HG03571 (cell line): ENCODE results near the gene CNDP1.
"Not testable (repeated sequence)": the region's sequence is repeated elsewhere in the genome, so short reads cannot be mapped to it uniquely, and the experiment has no call there.

Experiments
- ATAC-seq: cut with Tn5 transposase; IDR thresholded peaks from one replicate; pipeline ENCODE4 v1.9.1; 2021; ENCODE audit not compliant: unreplicated experiment

CNDP1 gene, protein sequence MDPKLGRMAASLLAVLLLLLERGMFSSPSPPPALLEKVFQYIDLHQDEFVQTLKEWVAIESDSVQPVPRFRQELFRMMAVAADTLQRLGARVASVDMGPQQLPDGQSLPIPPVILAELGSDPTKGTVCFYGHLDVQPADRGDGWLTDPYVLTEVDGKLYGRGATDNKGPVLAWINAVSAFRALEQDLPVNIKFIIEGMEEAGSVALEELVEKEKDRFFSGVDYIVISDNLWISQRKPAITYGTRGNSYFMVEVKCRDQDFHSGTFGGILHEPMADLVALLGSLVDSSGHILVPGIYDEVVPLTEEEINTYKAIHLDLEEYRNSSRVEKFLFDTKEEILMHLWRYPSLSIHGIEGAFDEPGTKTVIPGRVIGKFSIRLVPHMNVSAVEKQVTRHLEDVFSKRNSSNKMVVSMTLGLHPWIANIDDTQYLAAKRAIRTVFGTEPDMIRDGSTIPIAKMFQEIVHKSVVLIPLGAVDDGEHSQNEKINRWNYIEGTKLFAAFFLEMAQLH

DNA sequence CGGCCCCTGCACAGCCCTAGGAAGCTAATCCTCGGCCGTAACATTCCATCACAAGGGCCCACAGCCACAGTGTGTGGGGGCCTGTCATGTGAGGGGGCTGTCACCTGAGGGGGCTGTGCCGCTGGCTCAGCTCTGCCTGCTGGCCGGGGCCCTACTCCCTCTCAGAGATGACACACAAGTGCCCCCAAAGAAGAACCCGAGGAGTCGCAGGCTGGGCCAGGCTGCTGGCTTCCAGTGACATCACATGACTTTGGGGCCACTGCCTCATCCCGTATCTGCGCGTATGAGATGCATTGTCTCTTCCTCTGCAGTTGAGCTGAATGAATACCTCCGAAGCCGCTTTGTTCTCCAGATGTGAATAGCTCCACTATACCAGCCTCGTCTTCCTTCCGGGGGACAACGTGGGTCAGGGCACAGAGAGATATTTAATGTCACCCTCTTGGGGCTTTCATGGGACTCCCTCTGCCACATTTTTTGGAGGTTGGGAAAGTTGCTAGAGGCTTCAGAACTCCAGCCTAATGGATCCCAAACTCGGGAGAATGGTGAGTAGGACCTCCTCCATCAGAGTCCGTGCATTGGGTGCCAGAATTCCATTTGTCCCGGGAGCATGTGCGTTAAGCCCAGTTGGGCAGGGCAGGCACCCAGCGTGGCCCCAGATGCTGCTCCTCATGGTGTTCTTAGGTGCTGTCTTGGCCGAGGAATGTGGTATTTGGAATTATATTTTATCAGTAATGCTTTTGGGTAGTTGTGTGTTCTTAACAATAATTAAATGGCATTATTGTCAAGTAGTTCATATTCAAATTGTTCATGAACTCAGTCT lies at the start of gene CNDP1:
Gene CNDP1 (plus strand): TSS at position 351 of the 820 bp plus-strand sequence. CDS start 168 bp downstream, at position 519.
- no peak for ATAC-seq

DNA sequence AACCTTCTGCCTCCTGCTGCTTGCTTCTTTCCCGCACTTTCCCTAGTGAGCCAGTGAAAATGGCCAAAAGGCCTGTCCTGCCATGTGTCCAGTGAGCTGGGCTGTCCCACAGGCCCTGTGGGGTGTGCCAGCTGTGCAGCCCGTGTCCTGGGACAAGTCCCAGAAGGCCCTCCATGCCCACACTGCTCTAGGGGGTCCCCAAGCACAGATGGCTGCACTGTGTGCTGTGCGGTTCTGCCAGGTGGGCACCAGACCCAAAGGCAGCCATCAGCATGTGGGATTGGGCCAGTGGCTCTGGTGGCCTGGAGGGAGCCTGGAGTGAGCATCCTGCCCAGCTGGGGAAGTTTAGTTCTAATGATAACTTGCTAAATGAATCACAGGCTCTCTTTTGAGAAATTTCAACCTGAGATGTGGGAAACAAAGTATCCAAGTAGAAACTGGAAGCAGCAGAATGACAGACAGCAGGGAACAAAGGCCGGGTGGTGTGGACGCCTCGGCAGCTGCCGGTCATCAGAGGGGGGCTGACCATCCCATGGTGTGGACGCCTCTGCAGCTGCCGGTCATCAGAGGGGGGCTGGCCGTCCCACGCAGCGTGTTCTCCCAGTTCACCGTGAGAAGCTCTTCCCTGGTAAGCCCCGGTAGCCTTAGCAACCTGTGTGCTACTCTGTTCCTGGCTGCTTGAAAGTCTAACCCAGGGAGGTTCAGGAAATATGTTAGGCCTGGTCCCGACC lies 48.0 kb upstream of the CNDP1 start:
- no peak for ATAC-seq

DNA sequence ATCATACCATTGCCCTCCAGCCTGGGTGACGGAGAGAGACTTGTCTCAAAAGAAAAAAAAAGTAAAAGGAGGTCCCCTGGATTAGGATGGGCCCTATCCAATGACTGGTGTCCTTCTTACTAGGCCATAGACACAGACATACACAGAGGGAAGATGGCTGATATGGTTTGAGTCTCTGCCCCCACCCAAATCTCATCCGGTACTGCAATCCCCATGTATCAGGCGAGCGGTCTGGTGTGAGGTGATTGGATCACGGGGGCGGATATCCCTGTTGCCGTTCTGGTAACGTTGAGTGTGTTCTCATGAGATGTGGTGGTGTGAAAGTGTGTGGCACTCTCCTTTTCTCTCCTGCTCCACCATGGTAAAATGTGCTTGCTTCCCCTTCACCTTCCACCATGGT lies 45.9 kb upstream of the CNDP1 start:
- ATAC-seq = no peak

DNA sequence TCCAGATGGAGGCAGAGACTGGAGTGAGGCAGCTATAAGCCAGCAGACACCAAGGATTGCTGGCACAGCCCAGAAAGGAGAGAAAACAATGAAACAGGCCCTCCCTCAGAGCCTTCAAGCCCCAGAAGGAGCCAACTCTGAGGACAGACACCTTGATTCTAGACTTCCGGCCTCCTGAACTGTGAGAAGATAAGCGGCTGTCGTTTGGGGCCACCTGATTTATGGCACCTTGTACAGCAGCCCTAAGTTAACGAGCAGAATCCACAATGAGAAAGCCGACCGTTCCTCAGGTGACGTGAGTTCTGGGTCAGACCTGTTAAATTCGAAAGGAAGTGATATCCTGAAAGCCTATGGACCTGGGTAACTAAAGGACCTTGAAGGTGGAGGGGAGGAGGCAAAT lies 45.4 kb upstream of the CNDP1 start:
- no peak for ATAC-seq

DNA sequence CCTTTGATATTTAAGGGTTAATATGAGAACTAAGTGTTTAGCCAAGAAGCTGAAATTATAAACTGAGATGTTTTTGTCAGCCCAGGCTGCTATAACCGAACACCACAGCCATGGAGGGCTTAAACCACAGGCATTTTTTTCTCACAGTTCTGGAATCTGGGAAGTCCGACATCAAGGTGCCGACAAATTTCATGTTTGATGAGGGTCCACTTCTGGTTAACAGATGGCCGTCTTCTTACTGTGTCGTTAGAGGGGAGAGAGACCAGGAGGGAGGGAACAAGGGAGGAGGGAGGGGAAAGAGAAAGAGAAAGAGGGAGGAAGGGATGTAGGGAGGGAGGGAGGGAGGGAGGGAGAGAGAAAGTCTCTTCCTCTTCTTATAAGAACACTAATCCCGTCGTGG lies 44.6 kb upstream of the CNDP1 start:
- no peak for ATAC-seq

DNA sequence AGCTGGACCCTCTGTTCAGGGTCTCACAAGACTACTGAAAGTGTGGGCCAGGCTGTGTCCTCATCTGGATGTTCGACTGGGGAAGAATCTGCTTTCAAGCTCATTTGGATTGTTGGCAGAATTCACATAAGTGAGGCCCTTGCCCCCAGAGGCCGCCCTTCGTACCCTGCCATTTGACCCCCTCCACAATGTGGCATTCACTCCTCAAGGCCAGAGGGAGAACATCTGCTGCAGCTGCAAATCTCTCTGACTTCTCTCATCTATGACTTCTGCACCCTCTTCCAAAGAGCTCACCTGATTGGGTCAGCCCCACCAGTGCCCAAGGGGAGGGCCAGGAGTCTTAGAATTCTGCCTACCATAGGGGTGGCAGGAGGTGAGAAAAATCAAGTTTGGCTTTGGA lies 42.0 kb upstream of the CNDP1 start:
- no peak for ATAC-seq

DNA sequence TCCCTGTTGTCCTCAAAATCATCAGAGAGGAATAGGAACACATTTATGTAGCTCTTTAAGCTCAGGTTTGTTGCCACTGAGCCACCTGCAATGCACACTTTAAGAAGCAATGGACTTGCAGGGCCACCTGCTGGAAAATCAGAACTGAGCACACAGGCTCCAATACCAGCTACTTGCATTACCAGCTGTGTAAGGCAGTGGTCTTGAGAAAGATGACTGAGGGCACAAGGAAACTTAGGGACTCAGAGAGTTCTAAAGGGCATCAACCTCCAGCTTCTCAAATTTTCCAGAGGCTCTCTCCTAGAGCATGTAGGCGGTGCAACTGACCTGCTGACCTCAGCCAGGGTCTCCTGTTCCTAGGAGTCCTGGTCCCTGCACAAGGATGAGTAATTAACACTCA lies 40.6 kb upstream of the CNDP1 start:
- no peak for ATAC-seq

DNA sequence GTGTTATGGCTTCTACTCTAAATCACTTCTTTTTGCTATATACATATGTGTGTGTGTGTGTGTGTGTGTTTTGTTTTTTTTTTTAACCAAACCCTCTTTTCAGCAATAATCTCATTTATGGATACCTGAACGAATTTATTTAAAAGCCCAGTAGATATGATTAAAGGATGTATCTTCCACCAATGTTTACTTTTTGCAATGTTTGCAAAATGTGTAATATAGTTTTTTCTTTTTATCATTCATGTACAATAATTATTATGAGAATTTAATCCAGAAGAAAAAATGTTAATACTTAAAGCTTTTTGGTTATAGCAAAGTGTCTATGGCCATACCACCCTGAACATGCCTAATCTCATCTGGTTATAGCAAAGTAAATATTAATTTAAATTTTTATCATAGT lies 39.8 kb upstream of the CNDP1 start:
- ATAC-seq = no peak

DNA sequence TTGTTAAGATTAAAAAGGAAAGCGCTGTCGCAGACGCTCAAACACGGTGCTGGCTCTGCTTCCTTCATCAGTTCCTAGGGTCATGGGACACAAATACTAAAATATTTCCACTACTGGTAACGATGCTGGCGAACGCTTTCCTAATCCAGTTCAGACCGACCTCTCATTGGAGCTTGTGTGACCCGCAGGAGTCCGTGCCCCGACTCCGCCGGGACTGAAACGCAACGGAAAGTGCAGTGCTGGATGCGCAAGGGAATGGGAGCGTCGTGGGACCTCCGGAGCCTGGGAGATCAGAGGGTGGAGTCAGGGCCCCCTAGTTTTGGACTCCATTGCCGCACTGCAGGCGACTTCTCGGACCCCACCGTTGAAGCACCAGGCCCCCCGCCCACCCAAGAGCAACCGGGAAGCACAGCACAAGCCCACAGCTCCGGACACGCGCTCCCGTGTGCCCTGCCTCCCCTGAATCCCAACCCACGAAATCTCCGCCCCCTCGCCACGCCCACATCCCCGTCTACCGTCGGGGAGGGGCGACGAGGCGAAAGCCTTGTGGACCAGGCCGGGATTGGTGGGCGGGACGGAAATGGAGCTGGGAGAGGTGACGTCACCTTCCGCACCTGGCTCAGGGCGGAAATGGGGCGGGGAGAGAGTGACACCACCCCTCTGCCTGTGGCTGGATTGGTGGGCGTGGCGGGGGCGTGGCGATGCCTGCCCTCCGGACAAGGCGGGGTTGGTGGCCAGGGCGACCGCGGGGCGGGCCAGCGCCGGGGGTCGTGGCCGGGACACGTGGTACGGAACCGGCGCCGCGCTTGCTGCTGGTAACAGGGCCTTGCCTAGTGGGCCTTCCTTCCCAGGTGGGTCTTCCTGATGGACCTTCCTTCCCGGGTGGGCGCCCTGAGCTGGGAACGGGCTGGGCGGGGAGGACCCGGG lies 38.5 kb upstream of the CNDP1 start, which contains the start of gene CNDP2:
Gene CNDP2 (plus strand): TSS at position 783 of the 927 bp plus-strand sequence. CDS start 3,611 bp downstream, outside the sequence.
- peak; percentile 64 for ATAC-seq

DNA sequence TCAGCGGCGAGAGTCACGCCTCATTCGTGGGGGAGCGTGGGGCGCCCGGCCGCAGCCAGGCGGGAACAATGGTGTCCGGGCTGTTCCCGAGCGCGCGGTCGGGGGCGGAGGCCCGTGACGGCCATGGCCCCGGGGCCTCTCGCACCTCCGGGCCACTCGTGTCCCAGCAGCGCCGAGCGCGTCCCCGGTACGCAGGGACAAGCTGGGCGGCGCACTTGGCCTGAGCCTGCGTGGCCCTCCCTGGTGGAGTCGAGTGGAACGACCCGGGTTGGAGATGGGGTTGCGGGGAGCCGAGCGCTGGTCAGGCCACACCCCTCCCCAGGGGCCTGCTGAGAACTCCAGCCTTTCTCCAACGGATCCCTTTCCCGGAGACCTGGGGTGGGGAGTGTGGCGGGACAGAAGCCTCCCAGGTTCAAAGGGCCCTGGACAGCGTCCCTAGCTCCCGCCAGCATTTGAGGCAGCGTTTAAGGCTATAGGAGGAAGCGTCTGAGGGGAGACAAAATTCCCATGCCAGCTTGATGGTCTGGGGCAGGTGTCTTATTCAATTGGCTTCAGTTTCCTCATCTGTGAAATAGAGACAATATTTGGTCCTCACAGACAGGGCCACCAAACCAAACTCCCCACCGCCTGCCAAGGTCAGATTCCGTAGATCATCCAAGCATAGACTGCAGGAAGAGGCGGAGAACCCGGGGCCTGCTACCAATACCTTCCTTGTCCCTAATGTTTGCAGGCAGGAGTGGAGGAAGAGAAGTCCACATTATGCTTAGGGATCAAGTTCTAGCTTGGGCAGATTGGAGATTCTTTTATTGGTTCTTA lies 37.6 kb upstream of the CNDP1 start:
- peak; percentile 18 for ATAC-seq

DNA sequence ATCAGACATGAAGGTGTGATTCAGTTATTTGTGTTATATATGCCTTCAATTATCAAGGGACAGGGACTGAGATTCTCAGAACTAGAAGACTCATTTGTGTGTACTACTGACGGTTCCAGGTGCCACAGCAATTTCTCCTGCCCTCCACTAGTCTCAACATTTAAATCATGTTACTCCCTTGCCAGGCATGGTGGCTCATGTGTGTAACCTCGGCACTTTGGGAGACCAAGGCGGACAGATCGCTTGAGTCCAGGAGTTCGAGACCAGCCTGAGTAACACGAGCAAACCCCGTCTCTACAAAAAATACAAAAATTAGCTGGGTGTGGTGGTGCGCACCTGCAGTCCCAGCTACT lies 37.0 kb upstream of the CNDP1 start:
- no peak for ATAC-seq

DNA sequence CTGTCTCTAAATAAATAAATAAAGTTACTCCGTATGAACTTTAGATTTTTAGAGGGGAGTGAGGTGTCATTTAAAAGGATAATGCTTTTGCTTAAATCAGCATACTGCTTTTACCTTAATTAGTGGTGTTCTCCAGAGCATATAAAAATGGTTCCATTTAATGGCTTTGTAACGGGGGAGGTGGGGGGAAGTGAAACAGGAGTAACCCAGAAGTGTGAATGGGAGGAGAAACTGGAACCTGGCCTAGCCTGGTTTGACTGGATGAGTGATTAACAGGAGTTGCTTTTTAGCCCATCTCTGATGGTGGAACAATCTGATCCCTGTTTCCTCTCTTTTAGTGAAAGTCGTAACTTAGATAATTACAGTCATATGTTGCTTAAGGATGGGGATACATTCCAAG lies 36.5 kb upstream of the CNDP1 start:
- ATAC-seq = no peak

DNA sequence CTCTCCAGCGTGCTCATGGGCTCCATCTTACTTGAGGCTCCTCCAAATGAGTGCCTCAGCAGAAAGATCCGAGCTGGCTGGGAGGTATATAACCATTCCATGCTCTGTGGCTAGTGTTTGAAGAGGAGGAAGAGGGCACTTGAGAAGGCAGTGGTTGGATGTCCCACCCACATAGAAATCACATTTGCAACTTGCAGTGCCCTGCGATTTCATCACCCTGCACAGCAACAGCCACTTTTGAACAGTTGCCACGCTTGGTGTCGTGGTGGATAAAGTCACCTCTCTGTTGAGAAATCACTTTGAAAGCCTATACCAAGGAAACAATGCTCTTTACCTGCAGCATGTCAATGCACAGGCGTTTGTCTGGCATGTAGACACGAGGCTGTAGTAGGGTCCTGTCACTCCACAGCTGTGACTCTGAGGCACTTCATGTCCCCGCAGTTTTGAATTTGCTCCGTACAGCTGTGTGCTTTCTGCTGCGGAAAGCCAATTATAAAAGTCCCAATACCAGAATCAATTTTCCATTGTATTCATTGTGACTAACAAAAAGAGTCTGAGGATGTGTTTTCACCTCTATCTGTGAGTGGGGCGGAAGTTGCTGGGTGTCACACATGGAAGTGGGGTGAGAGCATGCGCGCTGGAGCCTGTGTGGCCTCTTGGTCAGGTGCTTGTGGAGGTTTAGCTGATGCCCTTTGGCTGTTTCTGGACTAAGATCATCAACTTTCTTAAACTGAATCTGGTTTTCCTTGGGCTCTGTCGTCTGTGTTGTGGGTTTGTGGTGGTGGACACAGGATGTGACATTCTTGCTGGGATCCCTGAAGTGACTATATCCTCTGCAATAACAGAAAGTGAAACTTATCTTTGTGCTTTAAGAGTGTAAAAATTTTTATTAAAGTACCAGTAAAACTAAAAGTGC lies 35.3 kb upstream of the CNDP1 start:
- peak; percentile 36 for ATAC-seq

DNA sequence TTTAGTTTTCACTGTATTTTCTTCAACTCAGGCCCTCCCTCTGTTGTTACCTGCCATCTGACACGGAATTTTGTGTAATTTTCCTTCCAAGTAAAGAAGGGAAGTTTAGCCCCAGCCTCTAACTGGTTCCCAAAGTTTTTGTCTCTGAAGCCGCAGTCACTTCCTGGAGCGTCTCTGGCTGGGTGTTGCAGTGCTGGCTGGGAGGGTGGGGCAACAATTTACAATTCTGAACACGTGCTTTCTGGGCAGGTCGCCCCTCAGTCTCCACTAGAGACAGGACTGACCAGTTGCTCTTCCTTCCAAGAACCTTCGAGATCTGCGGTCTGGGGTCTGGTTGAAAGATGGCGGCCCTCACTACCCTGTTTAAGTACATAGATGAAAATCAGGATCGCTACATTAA lies 34.7 kb upstream of the CNDP1 start:
- peak; percentile 37 for ATAC-seq

DNA sequence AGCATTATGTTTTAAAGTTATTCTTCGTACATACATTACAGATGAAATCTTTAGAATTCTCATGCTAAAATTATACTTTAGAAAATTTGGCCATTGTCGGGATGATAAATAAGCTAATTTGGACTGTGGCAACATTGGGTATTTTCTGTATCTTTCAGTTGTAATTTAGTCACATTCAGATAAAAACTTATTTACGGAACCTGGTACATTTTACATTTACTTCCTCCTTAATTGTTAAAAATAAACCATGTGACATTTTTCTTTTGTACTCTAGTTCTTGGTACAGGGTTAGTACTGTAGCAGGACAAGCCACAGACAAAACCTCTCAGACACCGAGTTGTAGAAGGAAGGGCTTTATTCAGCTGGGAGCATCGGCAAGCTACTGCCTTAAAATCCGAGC lies 33.9 kb upstream of the CNDP1 start:
- ATAC-seq = no peak

DNA sequence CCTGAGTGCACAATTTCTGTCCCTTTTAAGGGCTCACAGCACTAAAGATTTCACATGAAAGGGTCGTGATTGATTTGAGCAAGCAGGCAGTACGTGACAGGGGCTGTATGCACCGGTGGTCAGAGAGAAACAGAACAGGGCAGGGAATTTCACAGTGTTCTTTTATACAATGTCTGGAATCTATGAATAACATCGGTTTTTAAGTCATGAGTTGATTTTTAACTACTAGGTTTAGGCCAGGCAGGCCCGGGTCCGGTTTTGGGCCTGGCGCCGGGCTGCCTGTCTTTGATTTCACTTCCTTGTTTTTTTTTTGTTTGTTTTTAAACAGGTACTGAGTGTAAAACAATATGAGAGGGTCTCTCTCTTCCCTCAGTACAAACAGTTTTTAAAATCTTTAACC lies 33.5 kb upstream of the CNDP1 start:
- ATAC-seq = not testable (repeated sequence)

DNA sequence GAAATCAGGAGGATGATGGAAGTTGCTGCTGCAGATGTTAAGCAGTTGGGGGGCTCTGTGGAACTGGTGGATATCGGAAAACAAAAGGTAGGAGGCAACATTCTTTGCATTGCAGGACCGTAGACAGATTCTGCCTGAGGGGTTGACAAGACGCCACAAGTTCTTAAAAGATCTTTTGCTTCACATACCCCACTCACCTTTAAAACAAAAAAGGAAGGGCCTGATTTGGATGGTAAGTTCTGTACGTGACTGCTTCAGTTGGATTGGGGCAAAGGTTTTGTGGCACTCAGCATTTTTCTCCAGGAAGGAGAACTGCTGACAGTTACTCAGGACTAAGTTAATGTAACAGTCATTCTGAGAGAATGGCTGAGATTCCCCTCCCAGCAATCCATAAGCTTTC lies 32.9 kb upstream of the CNDP1 start:
- no peak for ATAC-seq

DNA sequence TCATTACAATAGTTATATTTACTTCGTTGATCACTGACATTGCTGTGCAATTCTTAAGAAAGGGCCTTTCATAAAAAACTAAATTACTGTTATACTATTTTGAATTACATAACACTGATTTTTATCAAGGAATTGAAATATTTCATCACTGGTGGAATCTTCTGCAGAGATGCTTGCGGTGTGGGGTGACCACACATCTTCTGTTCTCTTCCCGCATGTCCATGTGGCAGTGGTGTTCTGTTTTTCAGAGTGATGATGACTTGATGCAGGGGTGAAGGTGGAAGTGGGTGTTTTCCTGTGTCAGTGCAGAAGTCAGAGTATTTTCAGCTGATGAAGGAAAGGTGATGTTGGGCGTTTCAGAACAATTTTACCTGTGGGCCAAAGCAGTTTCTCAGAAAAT lies 31.2 kb upstream of the CNDP1 start:
- ATAC-seq = no peak
